T-helper 1 cell treated with Interleukin-12 subunit alpha and Interleukin-12 subunit beta and Interleukin-4 antibody, amounts not matched to agents 30 ng/mL and 1 ng/mL, for 36 hours (primary cell): Measurements from ENCODE around the gene KCNH1. TPM values are rescaled to one million over a fixed set of nuclear protein-coding genes. Genes with fewer than 3 reads are reported as not detected.

ENCODE experiments used
- intact Hi-C: fragments of 100-400 bp; cut with micrococcal nuclease; formaldehyde crosslinking; loops from one replicate; pipeline ENCODE4 v1.15.1; 2024
- total RNA-seq: library from RNA; stranded (reverse); gene quantifications from 2 replicates; pipeline ENCODE4 v1.2.3, GENCODE V29; 2022

The KCNH1 gene
- total RNA-seq, 1 donor from 2014 or later, result not detected

DNA sequence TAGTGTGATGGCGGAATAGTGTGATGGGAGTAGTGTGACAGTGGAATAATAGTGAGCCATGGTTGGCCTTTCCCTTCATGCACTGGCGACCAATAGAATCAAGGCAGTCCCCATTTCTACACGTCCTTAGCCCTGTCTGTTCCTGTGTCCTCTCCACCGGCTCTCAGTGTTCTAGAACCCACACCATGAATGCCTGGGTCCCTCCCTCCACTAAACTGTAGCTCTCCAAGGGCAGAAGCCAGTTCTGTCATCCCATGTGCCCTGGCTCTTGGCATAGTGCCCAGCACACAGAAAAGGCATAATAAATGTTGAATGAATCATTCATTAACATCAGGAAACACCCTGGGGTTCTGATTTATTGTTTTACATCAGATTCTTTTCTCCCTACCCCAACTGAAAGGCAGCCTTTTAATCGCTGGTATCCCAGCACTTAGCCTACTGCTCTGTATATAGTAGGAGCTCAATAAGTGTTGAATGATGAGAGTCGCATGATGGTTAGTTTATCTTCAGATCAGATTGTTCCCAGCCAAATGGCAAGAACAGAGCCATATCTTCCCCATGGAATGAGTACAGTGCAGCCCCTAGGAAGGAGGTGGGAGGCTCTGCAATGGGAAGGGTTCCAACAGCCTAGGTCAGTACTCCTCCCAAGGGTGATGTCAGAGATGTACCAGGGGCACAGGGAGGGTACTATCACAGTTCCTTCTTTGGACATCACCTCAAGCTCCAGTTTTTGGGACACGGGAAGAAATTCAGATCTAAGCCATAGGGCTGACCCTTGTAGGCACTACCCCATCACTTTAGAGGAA is 479.6 kb downstream of the KCNH1 start:
- intact Hi-C loops, result no loop called here

DNA sequence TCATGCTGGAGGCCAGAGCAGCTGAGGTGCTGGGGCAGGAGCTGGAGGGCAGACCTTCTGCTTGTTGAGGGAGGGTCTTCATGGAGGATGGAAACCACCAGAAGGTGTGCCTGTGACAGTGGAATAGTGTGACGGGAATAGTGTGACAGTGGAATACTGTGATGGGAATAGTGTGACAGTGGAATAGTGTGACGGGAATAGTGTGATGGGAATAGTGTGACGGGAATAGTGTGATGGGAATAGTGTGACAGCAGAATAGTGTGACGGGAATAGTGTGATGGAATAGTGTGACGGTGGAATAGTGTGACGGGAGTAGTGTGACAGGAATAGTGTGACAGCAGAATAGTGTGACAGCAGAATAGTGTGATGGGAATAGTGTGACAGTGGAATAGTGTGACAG is 480.2 kb downstream of the KCNH1 start:
- intact Hi-C loops, result no loop called here

DNA sequence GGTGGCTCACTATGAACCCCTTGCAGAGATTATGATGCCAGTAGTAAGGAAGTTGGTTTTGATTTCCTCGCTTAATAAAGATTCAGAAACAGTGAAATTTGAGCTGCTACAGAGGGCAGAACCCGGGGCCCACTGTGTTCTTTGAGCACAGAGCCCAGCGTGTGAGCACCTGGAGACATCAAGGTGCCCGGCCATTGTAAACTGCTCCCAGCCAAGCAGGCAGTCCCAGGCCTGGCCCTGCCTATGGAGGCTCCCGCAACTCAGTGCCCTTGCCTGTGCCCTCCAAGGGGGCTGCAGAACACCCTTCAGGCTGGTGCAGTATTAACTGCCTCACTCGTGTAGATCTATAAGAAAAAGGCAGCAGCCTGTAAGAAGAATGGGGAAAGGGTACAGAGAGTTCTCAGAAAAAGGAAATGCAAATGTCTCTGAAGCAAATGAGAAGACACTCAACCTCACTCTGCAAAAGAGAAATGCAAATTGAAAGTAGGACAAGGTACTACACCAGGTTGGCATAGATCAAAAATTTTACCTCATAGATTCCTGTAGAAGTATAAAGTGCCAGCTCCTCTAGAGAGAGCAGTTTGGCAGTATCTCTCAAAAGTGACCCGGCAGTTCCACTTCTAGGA is 481.5 kb downstream of the KCNH1 start:
- intact Hi-C loops, result no loop called here

DNA sequence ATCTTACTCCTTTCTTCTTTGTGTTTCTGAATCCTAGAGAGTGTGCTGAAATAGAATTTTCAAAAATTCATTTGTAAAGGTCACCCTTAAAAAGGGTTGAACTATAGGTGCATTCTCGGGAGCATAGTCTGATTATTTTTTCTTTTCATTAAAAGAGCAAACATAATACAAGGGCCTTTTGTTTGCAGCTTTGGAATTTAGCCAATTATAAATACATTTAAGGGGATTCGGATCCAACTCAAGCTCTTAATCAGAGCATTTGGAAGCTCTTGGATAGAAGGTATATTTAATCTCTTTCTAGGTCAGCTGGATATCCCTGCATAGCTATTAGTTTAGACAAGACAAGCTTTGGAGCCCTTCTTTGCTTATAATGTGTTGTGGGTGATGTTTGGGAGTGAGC is 483.5 kb downstream of the KCNH1 start:
- intact Hi-C loops, result no loop called here

GRCh38 chr1:210648588-210649269 is 485.2 kb downstream of the KCNH1 start:
- intact Hi-C loops, result no loop called here

DNA sequence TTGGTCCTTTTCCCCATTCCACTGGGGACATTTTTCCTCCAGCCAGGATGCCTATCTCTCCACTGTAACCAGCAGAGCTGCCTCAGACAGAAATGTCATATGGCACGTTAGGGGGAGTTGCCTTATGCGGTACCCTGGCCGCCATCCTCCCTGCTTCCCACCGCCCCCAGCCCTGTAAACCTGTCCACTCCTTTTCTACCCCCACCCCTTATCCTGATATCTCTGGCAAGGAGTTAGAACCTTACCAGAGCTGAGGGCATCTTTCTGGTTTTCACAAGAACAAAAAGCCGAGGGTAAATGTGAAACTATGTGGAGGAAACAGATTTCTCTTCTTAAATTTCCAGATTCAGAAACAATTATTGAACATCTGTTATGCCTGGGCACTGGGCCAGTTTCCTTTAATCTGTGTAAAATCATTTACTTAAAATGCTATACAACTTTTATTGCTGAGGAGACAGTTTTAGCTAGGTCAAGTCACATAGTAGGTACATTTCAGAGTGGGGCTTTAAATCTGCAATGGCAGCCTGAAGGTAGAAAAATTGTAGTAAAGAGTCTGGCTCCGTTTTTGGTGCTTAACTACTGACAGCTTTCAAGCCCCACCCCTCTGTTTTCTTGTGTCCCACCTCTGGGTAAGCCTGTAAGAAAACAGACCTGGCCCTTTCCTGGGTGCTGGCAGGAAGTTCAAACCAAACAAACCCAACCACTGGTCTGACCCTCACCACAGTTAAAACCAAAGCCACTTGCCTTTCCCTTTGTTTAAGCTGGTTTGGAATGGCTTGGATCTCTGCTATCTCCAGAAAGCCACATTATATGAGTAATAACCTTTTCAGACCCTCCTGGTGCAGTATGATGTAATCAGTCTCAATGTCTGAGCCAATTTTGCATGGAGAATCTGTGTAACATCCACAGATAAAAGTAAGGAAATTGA is 486.3 kb downstream of the KCNH1 start:
- intact Hi-C loops, result no loop called here

DNA sequence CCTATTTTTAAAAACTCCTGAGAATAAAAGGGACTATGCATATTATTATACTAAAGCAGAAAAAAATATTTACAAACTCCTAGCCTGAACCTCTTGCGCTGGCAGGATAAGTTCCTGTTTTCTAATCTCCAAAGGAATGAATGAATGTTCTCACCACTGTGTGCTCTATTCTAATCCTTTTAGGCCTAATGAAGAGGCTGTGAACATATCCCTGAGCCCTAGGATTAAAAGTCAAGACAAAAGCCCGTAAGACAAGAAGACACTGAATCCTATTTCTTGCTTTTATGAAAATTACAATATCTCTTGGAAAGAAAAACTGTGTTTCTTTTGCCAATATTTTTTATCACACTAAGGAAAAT is 487.7 kb downstream of the KCNH1 start:
- intact Hi-C loops, result no loop called here

DNA sequence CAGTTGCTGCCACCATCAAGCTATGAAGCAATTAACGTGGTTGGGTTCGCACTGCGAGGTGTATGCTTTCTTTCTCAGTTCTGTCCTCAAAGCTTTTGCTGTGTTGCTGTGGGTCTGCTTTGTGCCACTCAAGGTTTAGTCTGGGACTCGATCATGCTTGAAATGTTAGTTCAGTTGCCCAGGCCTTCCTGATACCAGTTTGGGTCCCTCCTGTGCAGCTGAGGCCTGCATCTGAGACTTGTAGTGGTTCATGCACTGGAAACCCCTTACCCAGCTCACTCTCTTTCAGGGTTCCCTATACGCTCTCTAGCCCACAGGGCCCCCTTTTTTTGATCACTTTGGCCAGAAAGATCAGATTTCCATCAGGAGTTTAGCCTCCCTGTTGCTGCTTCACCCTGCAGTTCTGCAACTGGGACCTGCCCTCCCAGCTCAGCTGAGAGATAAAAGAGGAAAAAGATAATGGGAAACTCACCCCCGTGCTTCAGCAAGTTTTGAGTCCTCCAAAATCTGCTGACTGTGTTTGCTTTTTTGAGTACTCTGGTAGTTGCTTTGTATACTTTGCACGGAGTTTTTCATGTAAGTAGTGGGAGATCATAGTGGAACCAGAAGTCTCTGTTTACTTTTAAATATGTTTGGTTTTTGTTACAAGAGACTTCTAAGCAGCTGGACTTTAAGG is 488.2 kb downstream of the KCNH1 start:
- intact Hi-C loops, result no loop called here

GRCh38 chr1:210641582-210641981 is 492.4 kb downstream of the KCNH1 start:
- intact Hi-C loops, result no loop called here

GRCh38 chr1:210635108-210635507 is 498.8 kb downstream of the KCNH1 start:
- intact Hi-C loops, result no loop called here

DNA sequence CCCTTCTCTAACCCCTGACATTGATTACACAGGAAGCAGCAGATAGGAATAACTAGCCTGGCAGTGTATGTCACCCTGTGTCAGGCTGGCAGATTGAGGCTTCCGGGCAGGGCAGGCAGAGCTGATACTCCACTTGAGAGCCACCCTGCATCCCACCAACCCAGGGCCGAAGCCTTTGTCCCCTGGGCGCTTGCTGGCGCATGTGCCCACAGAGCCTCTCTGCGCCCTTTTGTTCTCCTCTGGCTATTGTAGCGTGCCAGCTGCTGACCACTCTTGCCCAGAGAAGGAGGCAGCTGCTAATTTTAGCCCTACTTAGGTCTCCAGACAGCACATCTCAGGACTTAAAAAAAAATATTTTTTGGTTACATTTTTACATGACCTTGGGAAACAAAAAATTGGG is 500.3 kb downstream of the KCNH1 start:
- intact Hi-C loops, result no loop called here

DNA sequence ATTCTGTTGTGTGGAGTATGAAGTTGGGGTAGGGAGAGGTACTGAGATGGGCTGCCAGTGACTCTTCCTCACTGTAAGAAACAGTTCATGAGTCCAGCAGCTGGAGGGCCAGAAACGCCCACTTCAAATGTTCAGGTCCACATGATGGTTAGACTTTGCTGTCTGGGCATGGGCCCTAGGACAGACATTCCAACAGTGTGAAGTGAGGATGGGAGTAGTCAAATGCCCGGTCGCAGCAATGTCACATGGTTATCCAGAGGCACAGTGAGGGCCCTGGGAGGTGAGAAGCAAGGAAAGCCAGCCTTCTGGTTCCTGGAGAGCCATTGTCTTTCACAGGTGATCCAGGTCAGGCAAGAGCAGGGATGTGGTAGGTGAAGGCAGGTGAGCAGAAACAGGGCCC is 500.8 kb downstream of the KCNH1 start:
- intact Hi-C loops, result no loop called here

GRCh38 chr1:210631399-210631798 is 502.5 kb downstream of the KCNH1 start:
- intact Hi-C loops, result no loop called here

GRCh38 chr1:210629276-210629675 is 504.7 kb downstream of the KCNH1 start:
- intact Hi-C loops, result no loop called here

GRCh38 chr1:210627755-210628154 is 506.2 kb downstream of the KCNH1 start:
- intact Hi-C loops, result no loop called here

Other genes starting within 250 kb of the KCNH1 start
- gene RCOR3, start 125.2 kb upstream of the KCNH1 start, total RNA-seq, result 40.5 and 41.8 TPM in 2 replicates
- 52.6 and 58.8 TPM in 2 replicates for gene TRAF5, start 192.7 kb upstream of the KCNH1 start, total RNA-seq